CD4-positive, alpha-beta T cell (primary cell): ENCODE results near the gene C19orf73. TPM values are rescaled to one million over a fixed set of nuclear protein-coding genes. Genes with fewer than 3 reads are reported as not detected.

ENCODE experiments used
- ATAC-seq: fragments of 200-7000 bp; cut with Tn5 transposase; one replicate; pipeline ENCODE4 v1.10.0; 2022; ENCODE audit warnings: mild to moderate bottlenecking; ENCODE audit not compliant: poor library complexity
- CTCF ChIA-PET: fragments of 350-600 bp; sonication (Branson Sonifier 250); formaldehyde crosslinking; loops from one replicate; lab custom pipeline; 2021; ENCODE audit warnings: antibody characterized with exemption, inconsistent platforms; lab: Charles Lee
- POLR2A ChIA-PET: fragments of 350-600 bp; sonication (Branson Sonifier 250); formaldehyde crosslinking; loops from one replicate; lab custom pipeline; 2021; ENCODE audit warnings: antibody characterized with exemption, inconsistent platforms; lab: Charles Lee
- DNase-seq, 14 experiments: peaks; one replicate each; pipeline ENCODE4 v3.0.0-alpha.2; 2013 to 2020; ENCODE audit warnings: mixed read lengths in 2 of 14
- H3K27ac ChIP-seq, 2 donors: one replicate each; pipeline versions ENCODE4 v1.5.1 to v1.7.0; 2013; ENCODE audit warnings: low read length in 2 of 2, low read depth in 1 of 2, mild to moderate bottlenecking in 1 of 2
- H3K27me3 ChIP-seq, 2 experiments: 1 replicate in 1 of 2; 2 replicates in 1 of 2; pipeline versions ENCODE4 v1.6.1 to v1.7.0; 2013; ENCODE audit warnings: low read length in 2 of 2, control low read depth in 1 of 2, mild to moderate bottlenecking in 1 of 2, moderate library complexity in 1 of 2; ENCODE audit not compliant: insufficient read depth in 2 of 2, control insufficient read depth in 1 of 2
- H3K36me3 ChIP-seq: one replicate; pipeline ENCODE4 v1.6.1; 2013; ENCODE audit warnings: low read length, control low read depth; ENCODE audit not compliant: insufficient read depth
- H3K4me1 ChIP-seq: one replicate; pipeline ENCODE4 v1.6.1; 2013; ENCODE audit warnings: low read length, control low read depth; ENCODE audit not compliant: insufficient read depth
- H3K4me3 ChIP-seq: one replicate; pipeline ENCODE4 v1.5.1; 2013; ENCODE audit warnings: mild to moderate bottlenecking, low read length, moderate library complexity
- H3K9me3 ChIP-seq, 2 experiments: 1 replicate in 1 of 2; 2 replicates in 1 of 2; pipeline versions ENCODE4 v1.6.1 to v1.7.0; 2013; ENCODE audit warnings: low read length in 2 of 2, mild to moderate bottlenecking in 2 of 2, control low read depth in 1 of 2, moderate library complexity in 1 of 2; ENCODE audit not compliant: control insufficient read depth in 1 of 2, insufficient read depth in 1 of 2
- H3K27ac Mint-ChIP-seq: one replicate; pipeline ENCODE4 v1.8.0; 2020; ENCODE audit warnings: mixed read lengths
- H3K27me3 Mint-ChIP-seq: one replicate; pipeline ENCODE4 v1.8.0; 2021; ENCODE audit warnings: mixed read lengths
- H3K36me3 Mint-ChIP-seq: one replicate; pipeline ENCODE4 v1.8.0; 2021; ENCODE audit warnings: low read depth, mixed read lengths
- H3K4me1 Mint-ChIP-seq: one replicate; pipeline ENCODE4 v1.8.0; 2021; ENCODE audit warnings: low read depth, mixed read lengths
- H3K4me3 Mint-ChIP-seq: one replicate; pipeline ENCODE4 v1.8.0; 2020; ENCODE audit warnings: mild to moderate bottlenecking, mixed read lengths
- H3K9me3 Mint-ChIP-seq: one replicate; pipeline ENCODE4 v1.8.0; 2020; ENCODE audit warnings: mixed read lengths
- intact Hi-C, 2 experiments: fragments of 100-400 bp; cut with DNase I in 1 of 2; cut with micrococcal nuclease in 1 of 2; formaldehyde crosslinking; loops; one replicate each; pipeline versions ENCODE4 v1.15.1 to v1.9.0; 2023 to 2025; cut with DNase I, micrococcal nuclease
- total RNA-seq, 174 experiments: library from RNA in 2 of 174; stranded (reverse) in 2 of 174; gene quantifications; one replicate each; pipeline ENCODE4 v1.2.3 and lab custom pipeline; 2021 to 2026
- TF ChIP-seq, protein P1 (sequence below): fragments of 200-600 bp; IDR thresholded peaks from one replicate; pipeline ENCODE4 v1.8.0; 2022; ENCODE audit warnings: antibody characterized with exemption, mild to moderate bottlenecking

Gene C19orf73
- total RNA-seq, 2 experiments from 2014 or later: 1.5 to 2.3 TPM

DNA sequence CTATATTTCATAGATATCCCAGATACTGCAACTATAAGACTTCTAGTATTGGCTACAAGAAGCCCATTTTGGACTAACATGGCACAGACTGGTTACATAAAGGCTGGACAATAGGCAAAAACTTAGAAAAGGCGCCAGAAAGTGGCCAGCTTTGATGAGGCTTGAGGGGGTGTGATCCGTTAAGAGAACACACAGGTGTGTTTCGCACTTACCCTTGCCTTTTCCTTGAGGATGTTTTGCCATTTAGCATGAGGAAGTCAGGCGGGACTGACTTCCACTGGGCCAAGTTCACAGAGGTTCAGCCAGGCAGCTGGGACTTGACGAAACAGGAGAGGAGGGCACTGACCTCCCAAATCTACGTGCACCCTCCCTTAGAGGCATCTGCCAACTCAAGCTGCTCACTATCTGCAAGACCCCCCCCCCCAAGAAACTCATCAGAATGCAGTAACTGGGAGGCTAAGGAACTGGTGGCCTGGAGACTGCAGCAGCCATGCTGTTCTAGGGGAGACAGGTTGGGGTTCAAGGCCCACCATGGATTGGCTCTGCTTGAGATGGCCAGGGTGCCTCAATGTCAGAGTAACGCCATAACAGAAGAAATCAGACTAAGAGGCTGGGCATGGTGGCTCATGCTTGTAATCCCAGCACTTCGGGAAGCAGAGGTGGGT is 9.2 kb downstream of the C19orf73 start:
- Histone ChIP-seq H3K36me3 (peaks cover 41% of the 10 kb centered on the region), H3K4me1 (peaks cover 15% of the 10 kb centered on the region), H3K27ac (no peak overlapping the region), H3K9me3 (no peaks in the 10 kb centered on the region), H3K4me3 (no peak overlapping the region), H3K27me3 (no peaks in the 10 kb centered on the region)
- TF ChIP-seq, protein P1, sequence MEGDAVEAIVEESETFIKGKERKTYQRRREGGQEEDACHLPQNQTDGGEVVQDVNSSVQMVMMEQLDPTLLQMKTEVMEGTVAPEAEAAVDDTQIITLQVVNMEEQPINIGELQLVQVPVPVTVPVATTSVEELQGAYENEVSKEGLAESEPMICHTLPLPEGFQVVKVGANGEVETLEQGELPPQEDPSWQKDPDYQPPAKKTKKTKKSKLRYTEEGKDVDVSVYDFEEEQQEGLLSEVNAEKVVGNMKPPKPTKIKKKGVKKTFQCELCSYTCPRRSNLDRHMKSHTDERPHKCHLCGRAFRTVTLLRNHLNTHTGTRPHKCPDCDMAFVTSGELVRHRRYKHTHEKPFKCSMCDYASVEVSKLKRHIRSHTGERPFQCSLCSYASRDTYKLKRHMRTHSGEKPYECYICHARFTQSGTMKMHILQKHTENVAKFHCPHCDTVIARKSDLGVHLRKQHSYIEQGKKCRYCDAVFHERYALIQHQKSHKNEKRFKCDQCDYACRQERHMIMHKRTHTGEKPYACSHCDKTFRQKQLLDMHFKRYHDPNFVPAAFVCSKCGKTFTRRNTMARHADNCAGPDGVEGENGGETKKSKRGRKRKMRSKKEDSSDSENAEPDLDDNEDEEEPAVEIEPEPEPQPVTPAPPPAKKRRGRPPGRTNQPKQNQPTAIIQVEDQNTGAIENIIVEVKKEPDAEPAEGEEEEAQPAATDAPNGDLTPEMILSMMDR: no peak
- Mint-ChIP-seq H3K27ac (no peak overlapping the region), H3K27me3 (no peaks in the 10 kb centered on the region), H3K4me1 (peaks cover 11% of the 10 kb centered on the region), H3K36me3 (peaks cover 47% of the 10 kb centered on the region), H3K4me3 (no peak overlapping the region), H3K9me3 (no peaks in the 10 kb centered on the region)
- DNase-seq: no peak
- ChIA-PET POLR2A (no interaction called here), CTCF (interaction anchor here (0.9 to 1.3 kb wide), 2 partner anchors 12 kb away, joined by 3 to 7 read pairs; no protein-coding TSS in a partner anchor)
- ATAC-seq: no peak
- intact Hi-C loops: loop anchor here in 1 of 2 experiments (5.0 to 10.0 kb wide), 2 partner anchors 38 to 635 kb away; no protein-coding TSS in a partner anchor

DNA sequence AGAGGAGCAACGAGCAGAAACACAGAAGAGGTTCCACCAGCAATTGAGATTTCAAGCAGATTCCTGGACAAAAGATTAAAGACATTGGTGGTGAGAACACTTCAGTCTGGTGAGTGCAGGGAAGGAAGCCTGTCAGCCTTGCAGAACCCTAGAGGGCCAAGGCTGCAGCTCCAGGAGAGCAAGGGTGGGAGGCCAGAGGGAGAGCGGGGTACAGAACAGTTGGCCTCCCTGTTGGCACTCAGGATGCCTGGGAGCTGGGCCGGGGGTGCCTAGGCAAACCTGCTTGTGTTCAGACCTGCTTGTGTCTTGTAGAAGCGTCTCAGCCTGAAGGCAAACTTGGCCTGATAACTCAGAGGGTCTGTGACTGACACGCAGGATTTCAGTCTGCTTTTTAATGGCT is 9.9 kb downstream of the C19orf73 start:
- Mint-ChIP-seq H3K4me3 (no peak overlapping the region), H3K36me3 (peaks cover 52% of the 10 kb centered on the region), H3K27ac (no peak overlapping the region), H3K9me3 (no peaks in the 10 kb centered on the region), H3K4me1 (peaks cover 10% of the 10 kb centered on the region), H3K27me3 (no peaks in the 10 kb centered on the region)
- peaks cover 13% of the 10 kb centered on the region for H3K4me1 ChIP-seq
- POLR2A ChIA-PET: no interaction called here
- TF ChIP-seq, protein P1: no peak
- no peak overlapping the region for H3K4me3 ChIP-seq
- intact Hi-C loops: no loop called here
- peaks cover 46% of the 10 kb centered on the region for H3K36me3 ChIP-seq
- DNase-seq: no peak
- no peak overlapping the region for H3K27ac ChIP-seq
- no peaks in the 10 kb centered on the region for H3K27me3 ChIP-seq
- H3K9me3 ChIP-seq: no peaks in the 10 kb centered on the region
- CTCF ChIA-PET: interaction anchor here (1.3 kb wide), 1 partner anchor 11 kb away, joined by 7 read pairs; no protein-coding TSS in a partner anchor
- ATAC-seq: no peak

DNA sequence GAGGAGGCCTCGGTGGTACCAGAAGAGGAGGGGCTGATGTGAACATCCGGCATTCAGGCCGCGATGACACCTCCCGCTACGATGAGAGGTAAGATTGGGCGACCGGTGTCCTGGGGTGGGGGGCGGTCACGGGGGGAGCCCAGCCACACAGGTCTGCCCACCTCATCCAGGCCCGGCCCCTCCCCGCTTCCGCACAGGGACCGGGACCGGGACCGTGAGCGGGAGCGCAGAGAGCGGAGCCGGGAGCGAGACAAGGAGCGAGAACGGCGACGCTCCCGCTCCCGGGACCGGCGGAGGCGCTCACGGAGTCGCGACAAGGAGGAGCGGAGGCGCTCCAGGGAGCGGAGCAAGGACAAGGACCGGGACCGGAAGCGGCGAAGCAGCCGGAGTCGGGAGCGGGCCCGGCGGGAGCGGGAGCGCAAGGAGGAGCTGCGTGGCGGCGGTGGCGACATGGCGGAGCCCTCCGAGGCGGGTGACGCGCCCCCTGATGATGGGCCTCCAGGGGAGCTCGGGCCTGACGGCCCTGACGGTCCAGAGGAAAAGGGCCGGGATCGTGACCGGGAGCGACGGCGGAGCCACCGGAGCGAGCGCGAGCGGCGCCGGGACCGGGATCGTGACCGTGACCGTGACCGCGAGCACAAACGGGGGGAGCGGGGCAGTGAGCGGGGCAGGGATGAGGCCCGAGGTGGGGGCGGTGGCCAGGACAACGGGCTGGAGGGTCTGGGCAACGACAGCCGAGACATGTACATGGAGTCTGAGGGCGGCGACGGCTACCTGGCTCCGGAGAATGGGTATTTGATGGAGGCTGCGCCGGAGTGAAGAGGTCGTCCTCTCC is 11.1 kb downstream of the C19orf73 start:
- Mint-ChIP-seq H3K4me1 (no peaks in the 10 kb centered on the region), H3K27me3 (no peaks in the 10 kb centered on the region), H3K27ac (no peak overlapping the region), H3K36me3 (peaks cover 51% of the 10 kb centered on the region), H3K9me3 (no peaks in the 10 kb centered on the region), H3K4me3 (no peak overlapping the region)
- Histone ChIP-seq H3K4me1 (peaks cover 3% of the 10 kb centered on the region), H3K4me3 (no peak overlapping the region), H3K9me3 (no peaks in the 10 kb centered on the region), H3K36me3 (peaks cover 58% of the 10 kb centered on the region), H3K27ac (no peak overlapping the region), H3K27me3 (no peaks in the 10 kb centered on the region)
- DNase-seq: no peak
- POLR2A ChIA-PET: no interaction called here
- TF ChIP-seq, protein P1: no peak
- CTCF ChIA-PET: no interaction called here
- intact Hi-C loops: no loop called here
- no peak for ATAC-seq
